K562 (cell line): ENCODE measurements around the gene SS18L1. TPM values are rescaled to one million over a fixed set of nuclear protein-coding genes. Genes with fewer than 3 reads are reported as not detected.
A peak's percentile ranks its signal among the peaks of the same experiment; 100 is the strongest.

Experiments used
- FOXK1 ChIP-seq: sonication (generic); formaldehyde crosslinking; IDR thresholded peaks from 2 replicates; pipeline ENCODE4 v1.8.0; 2022; ENCODE audit warnings: missing genetic modification reagents, mild to moderate bottlenecking, borderline replicate concordance
- GMEB1 ChIP-seq: fragments of 250-450 bp; sonication (Bioruptor Pico); IDR thresholded peaks from 2 replicates; pipeline ENCODE4 v1.4.0; 2020; ENCODE audit warnings: mild to moderate bottlenecking
- HMBOX1 ChIP-seq: sonication (generic); IDR thresholded peaks from 2 replicates; pipeline ENCODE4 v1.6.1; 2016
- HSF4 ChIP-seq: fragments of 250-450 bp; sonication (Bioruptor Pico); IDR thresholded peaks from 2 replicates; pipeline ENCODE4 v2.1.2; 2022; ENCODE audit warnings: mild to moderate bottlenecking, moderate library complexity, borderline replicate concordance
- JUND ChIP-seq, 2 experiments: IDR thresholded peaks; 2 replicates in 1 of 2; 3 replicates in 1 of 2; pipeline ENCODE4 v1.6.1; 2011; ENCODE audit warnings: borderline replicate concordance in 2 of 2, low read depth in 2 of 2, low read length in 2 of 2, improper control_type of control experiment in 1 of 2, missing biosample characterization in 1 of 2, missing genetic modification characterization in 1 of 2, missing genetic modification reagents in 1 of 2
- MTA2 ChIP-seq: fragments of 450-650 bp; IDR thresholded peaks from 2 replicates; pipeline ENCODE4 v1.6.1; 2016; ENCODE audit warnings: low read depth
- NCOA1 ChIP-seq: fragments of 450-650 bp; IDR thresholded peaks from 2 replicates; pipeline ENCODE4 v1.6.1; 2016; ENCODE audit warnings: low read depth
- NCOA4 ChIP-seq: fragments of 450-650 bp; IDR thresholded peaks from 2 replicates; pipeline ENCODE4 v1.6.1; 2018; ENCODE audit warnings: mild to moderate bottlenecking; ENCODE audit not compliant: partially characterized antibody
- NR1H2 ChIP-seq: sonication (generic); formaldehyde crosslinking; IDR thresholded peaks from 2 replicates; pipeline ENCODE4 v1.4.0; 2020; ENCODE audit warnings: mild to moderate bottlenecking, missing genetic modification reagents
- NRF1 ChIP-seq, 2 experiments: fragments of 450-650 bp; IDR thresholded peaks in 1 of 2; conservative IDR thresholded peaks in 1 of 2; 2 replicates each; pipeline ENCODE4 v1.6.1; 2014; ENCODE audit warnings: mild to moderate bottlenecking in 2 of 2
- POLR2AphosphoS5 ChIP-seq: IDR thresholded peaks from 2 replicates; pipeline ENCODE4 v1.6.1; 2011; ENCODE audit warnings: mild to moderate bottlenecking, low read depth, low read length, moderate library complexity; ENCODE audit not compliant: control insufficient read depth, insufficient read depth
- PPARD ChIP-seq: fragments of 250-450 bp; sonication (Bioruptor Pico); IDR thresholded peaks from 2 replicates; pipeline ENCODE4 v1.8.0; 2022; ENCODE audit warnings: inconsistent platforms, mild to moderate bottlenecking, moderate library complexity
- PRPF4 ChIP-seq: fragments of 200-400 bp; formaldehyde crosslinking; IDR thresholded peaks from one replicate; pipeline ENCODE4 v1.6.1; 2017; ENCODE audit warnings: low read length, low read depth, mild to moderate bottlenecking; ENCODE audit not compliant: insufficient read depth, poor library complexity, severe bottlenecking
- RBM25 ChIP-seq: fragments of 200-400 bp; formaldehyde crosslinking; IDR thresholded peaks from 2 replicates; pipeline ENCODE4 v1.6.1; 2018; ENCODE audit warnings: low read length, low read depth, moderate library complexity; ENCODE audit not compliant: severe bottlenecking
- SMARCA5 ChIP-seq: fragments of 450-650 bp; IDR thresholded peaks from 2 replicates; pipeline ENCODE4 v1.6.1; 2016
- SMARCC2 ChIP-seq: fragments of 450-650 bp; IDR thresholded peaks from 2 replicates; pipeline ENCODE4 v1.6.1; 2017; ENCODE audit warnings: antibody characterized with exemption, moderate library complexity, mild to moderate bottlenecking, low read depth
- SRSF9 ChIP-seq: fragments of 200-400 bp; formaldehyde crosslinking; IDR thresholded peaks from 2 replicates; pipeline ENCODE4 v1.6.1; 2017; ENCODE audit warnings: low read depth, low read length, borderline replicate concordance
- ZNF431 ChIP-seq: sonication (generic); formaldehyde crosslinking; IDR thresholded peaks from 2 replicates; pipeline ENCODE4 v1.8.0; 2022; ENCODE audit warnings: mild to moderate bottlenecking, missing genetic modification reagents
- ZNF592 ChIP-seq: fragments of 450-650 bp; IDR thresholded peaks from 2 replicates; pipeline ENCODE4 v1.6.1; 2017; ENCODE audit warnings: antibody characterized with exemption, mild to moderate bottlenecking
- ZNF77 ChIP-seq: fragments of 250-450 bp; sonication (Bioruptor Pico); IDR thresholded peaks from 2 replicates; pipeline ENCODE4 v1.5.0; 2020
- ZNF780A ChIP-seq: fragments of 250-450 bp; sonication (Bioruptor Pico); IDR thresholded peaks from 2 replicates; pipeline ENCODE4 v1.5.0; 2021; ENCODE audit warnings: mild to moderate bottlenecking
- ZZZ3 ChIP-seq: fragments of 450-650 bp; IDR thresholded peaks from 2 replicates; pipeline ENCODE4 v1.6.1; 2016; ENCODE audit warnings: antibody characterized with exemption, mild to moderate bottlenecking, moderate library complexity
- polyA plus RNA-seq, 8 experiments: library from polyadenylated mRNA; depleted of rRNA in 4 of 8; stranded (reverse) in 5 of 8; unstranded in 3 of 8; fragments of >200 nt; fragmentation: Nextera tagmentation in 2 of 8; fragmentation: Illumina TruSeq in 1 of 8; extraction: Ambion mirVana in 2 of 8; extraction: Trizol in 1 of 8; gene quantifications; 2 replicates each; pipeline versions ENCODE4 v1.2.1 to v1.2.3, GENCODE V29; 2011 to 2014; ENCODE audit warnings: inconsistent platforms in 1 of 8, missing spikeins in 1 of 8
- total RNA-seq, 7 experiments: library from RNA; depleted of rRNA in 6 of 7; stranded (reverse); fragments of >200 nt in 6 of 7; fragmentation: Illumina TruSeq in 2 of 7; extraction: Trizol in 2 of 7; gene quantifications; 2 replicates each; pipeline versions ENCODE4 v1.2.1 to v1.2.3, GENCODE V29; 2011 to 2021; ENCODE audit warnings: low replicate concordance in 1 of 7

SS18L1 gene
- total and polyA plus RNA-seq, 9 of the 15 experiments (the other 6 are each of a cell fraction or from before 2014, with no cell fraction given) = 2.7 to 28.3 (median 15.1) TPM

- TF ChIP-seq HMBOX1 (no peak), SRSF9 (no peak), SMARCA5 (no peak), SMARCC2 (no peak), RBM25 (no peak), ZNF77 (no peak), NCOA1 (no peak), ZZZ3 (no peak), GMEB1 (CRISPR knock-in tag) (peak; percentile 56), PRPF4 (no peak), NRF1 (conservative IDR thresholded peaks at IDR 0.05 in 1 of 2, IDR thresholded peaks at IDR 0.05 in 1 of 2) (peak in 1 of 2 experiments; percentile 37; a peak in 1 of 4 replicates), MTA2 (peak; percentile 54; the same call in 1 of the 2 replicates), PPARD (no peak), POLR2AphosphoS5 (no peak), NR1H2 (no peak), ZNF780A (no peak), FOXK1 (CRISPR knock-in tag) (no peak), HSF4 (CRISPR knock-in tag) (no peak), JUND (IDR thresholded peaks at IDR 0.05; ENCODE audit: borderline replicate concordance, low read depth, low read length) (peak; percentile 58; the same call in 1 of the 2 replicates), JUND (tag; IDR thresholded peaks at IDR 0.05; ENCODE audit: borderline replicate concordance, low read depth, low read length) (no peak), NCOA4 (no peak), ZNF431 (CRISPR knock-in tag) (peak; percentile 70; the same call in 1 of the 2 replicates), ZNF592 (peak; percentile 95)
These were observed 2.6 kb downstream of the SS18L1 start (continued) for GRCh38 chr20:62146019-62146755.
